OCI-M1 (cell line): ENCODE results near the gene OGFR.

Source experiments
- DNase-seq: peaks from one replicate; lab custom pipeline; 2025; lab: John Stamatoyannopoulos, UW

OGFR gene

GRCh38 chr20:62860924-62861691 lies 56.5 kb downstream of the OGFR start:
- peak; percentile 44 for DNase-seq

- peak; percentile 89 for DNase-seq
Measured at GRCh38 chr20:62861726-62862336, 57.2 kb downstream of the OGFR start, which contains the start of gene TCFL5. TCFL5 (minus strand) TSS chr20:62861822; CDS start chr20:62861670, 152 bp downstream.
